GM23338 (cell line): ENCODE results near the gene DDX56.

Source experiments
- CTCF ChIP-seq, 2 experiments: fragments of 200-600 bp in 1 of 2; sonication (generic) in 1 of 2; conservative IDR thresholded peaks; 2 replicates each; pipeline versions ENCODE4 v1.5.1 to v1.6.1; 2016 to 2017; ENCODE audit warnings: antibody characterized with exemption in 2 of 2, low read depth in 2 of 2, mild to moderate bottlenecking in 2 of 2, moderate library complexity in 1 of 2
- EZH2 ChIP-seq: fragments of 200-600 bp; sonication (generic); IDR thresholded peaks from one replicate; pipeline ENCODE4 v1.8.0; 2017; ENCODE audit warnings: antibody characterized with exemption, mild to moderate bottlenecking, low read depth; ENCODE audit not compliant: unreplicated experiment
- POLR2AphosphoS5 ChIP-seq: IDR thresholded peaks from 2 replicates; pipeline ENCODE4 v1.6.1; 2016; ENCODE audit warnings: antibody characterized with exemption, low read depth
- REST ChIP-seq: IDR thresholded peaks from one replicate; pipeline ENCODE4 v1.6.1; 2018; ENCODE audit warnings: antibody characterized with exemption; ENCODE audit not compliant: unreplicated experiment

- TF ChIP-seq CTCF (conservative IDR thresholded peaks at IDR 0.05; ENCODE audit: low read depth in 2 of 2) (no peak), POLR2AphosphoS5 (no peak), REST (no peak), EZH2 (no peak)
Observed at GRCh38 chr7:44599222-44599621, 25.5 kb upstream of the DDX56 start.
